GDM1 (cell line): ENCODE measurements around the gene DTD1.

ENCODE experiments used
- DNase-seq: peaks from one replicate; lab custom pipeline; 2025; lab: John Stamatoyannopoulos, UW

DTD1 gene, protein sequence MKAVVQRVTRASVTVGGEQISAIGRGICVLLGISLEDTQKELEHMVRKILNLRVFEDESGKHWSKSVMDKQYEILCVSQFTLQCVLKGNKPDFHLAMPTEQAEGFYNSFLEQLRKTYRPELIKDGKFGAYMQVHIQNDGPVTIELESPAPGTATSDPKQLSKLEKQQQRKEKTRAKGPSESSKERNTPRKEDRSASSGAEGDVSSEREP

GRCh38 chr20:18587665-18588573 is at the start of gene DTD1:
TSS of gene DTD1 (plus strand) at chr20:18588054. CDS start at chr20:18588073, 19 bp downstream.
- DNase-seq: peak; percentile 85

DNA sequence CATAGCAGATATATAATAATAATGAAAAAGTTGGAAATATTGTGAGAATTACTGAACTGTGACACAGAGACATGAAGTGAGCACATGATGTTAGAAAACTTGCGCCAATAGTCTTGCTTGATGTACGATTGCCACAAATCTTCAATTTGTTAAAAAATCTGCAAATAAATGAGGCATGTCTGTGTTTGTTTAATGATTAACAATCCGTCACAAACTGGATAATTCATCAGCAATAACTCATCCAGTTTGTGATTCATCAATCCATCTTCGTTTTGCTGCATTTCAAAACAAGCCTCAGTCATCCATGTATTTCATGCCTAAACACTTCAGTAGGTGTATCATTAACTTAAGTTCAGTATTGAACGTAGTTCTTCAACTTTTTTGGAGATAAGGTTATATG is 46.1 kb upstream of the DTD1 start:
- DNase-seq: no peak

DNA sequence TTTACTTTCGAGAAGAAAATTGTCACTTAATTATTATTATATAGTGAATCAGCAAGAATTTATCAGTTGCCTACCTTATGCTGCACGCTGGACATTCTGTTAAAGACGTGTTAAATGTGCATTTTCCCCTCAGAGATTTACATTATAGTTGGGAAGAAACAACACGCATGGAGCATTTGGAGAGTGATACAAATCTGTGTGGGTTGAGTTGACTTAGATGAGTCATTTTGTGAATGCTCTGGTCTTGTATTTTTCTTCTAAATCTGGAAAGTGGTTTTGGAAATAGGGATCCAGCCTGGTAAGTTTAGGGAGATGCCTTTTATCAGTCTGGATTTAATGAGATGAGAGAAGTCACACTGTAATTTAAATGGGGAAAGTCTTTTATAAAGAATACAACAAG is 44.6 kb upstream of the DTD1 start:
- DNase-seq: no peak

DNA sequence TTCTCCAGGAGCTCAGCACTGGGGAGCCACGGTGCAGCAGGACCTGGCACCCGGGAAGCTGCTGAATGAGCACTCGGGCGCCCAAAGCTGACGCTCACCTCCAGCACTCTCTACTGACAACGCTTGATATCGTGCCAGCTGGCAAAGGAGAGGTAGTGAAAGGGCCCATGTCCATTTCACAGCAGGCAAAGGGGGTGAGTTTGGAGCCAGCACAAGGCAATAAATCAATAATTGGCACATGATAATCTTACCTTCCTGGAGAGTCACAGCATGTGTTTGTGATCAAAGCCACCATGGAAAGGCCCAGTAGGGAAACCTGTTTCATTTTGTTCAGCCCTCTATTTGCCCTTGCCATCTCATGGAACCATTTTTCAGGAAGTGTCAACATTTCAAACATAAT is 43.9 kb upstream of the DTD1 start:
- DNase-seq: no peak

DNA sequence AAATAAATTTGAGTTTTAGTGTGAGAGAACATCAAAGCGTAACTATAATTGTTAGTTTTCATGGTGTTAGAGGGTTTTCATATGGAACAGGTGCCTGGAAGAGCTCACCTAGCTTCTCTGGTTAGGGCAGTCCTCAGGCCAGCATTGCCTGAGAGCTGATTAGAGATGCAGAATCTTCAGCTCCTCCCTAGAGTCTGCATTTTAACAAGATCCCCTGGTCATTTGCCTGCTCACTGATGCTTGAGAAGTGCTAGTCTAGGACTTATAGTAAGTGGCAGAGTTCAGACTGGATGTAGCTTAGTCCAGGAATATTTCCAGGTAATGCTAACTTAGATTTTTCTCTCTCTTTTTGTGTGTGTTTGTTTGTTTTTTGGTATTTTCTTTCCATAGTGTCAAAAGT is 42.3 kb upstream of the DTD1 start:
- DNase-seq: no peak

DNA sequence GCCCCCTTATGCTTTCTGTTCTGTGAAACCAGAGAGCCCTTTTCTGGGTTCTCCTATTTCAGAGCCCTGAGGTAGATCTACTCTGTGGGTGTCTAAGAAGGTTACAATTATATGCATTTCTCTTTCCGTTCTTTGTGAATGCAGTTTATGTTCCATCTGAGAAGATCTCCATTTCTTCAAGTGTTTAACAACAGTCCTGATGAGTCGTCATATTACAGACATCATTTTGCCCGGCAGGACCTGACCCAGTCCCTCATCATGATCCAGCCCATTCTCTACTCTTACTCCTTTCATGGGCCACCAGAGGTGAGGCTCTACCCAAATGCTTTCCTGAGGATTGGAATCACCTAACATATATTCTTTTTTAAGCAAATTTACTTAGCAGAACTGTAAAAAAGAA is 39.4 kb upstream of the DTD1 start:
- DNase-seq: no peak

DNA sequence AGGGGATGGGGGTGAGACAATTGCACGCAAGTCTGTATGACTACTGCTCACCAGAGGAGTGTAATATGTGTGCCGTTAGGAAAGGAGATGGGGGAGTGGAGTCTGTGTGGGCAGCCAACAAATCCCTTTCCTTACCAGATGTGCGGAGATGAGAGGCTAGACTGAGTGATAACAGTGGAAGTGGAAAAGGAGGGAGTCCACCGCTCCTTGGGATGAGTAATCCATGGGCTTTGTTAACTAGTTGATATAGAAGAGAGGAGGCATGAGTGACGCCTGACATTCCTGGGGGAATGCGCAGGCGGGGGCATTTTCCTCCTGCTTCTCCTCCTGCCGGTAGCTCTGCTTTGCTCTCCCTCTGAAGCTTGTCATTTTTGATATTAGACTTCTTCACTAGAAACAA is 34.1 kb upstream of the DTD1 start:
- no peak for DNase-seq

DNA sequence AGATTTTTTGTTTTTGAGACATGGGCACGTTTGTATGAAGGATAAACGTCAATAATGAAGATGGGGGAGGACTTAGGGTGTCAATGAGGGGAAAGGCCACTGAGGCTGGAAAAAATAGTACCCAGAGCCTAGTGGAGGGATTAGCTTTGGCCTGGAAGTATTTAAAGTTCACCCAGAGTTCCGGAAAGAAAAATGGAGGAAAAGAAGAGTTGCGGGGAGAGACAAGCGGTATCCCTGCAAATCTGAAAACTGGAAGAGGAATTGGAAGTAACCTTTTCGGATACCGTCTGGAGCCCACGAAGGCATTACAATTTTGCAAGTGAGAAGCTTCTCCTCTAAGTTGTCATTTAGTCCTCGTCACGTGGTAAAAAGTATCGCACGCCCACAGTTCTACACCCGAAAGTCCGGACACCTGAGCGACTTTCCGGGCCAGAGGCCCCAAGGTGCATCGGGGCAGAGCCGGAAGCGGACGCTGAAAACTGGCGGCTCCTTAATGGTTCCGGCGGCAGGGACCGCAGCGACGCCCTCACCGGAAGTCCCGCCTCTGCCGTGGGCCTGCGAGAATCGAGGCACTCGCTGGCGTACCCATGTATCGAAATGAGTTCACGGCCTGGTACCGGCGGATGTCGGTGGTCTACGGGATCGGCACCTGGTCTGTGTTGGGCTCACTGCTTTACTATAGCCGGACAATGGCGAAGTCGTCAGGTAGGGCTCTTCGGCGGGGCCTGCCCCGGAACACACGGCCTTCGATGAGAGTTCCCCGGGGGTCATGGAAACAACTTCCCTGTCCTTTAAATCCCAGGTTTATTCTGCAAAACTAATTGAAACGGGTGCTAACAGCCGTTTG is 20.7 kb upstream of the DTD1 start, which contains the start of gene SMIM26:
SMIM26 (plus strand) TSS at position 541 of the 847 bp plus-strand sequence; CDS start at position 588, 47 bp downstream.
- DNase-seq: peak; percentile 90

- no peak for DNase-seq
Measured at GRCh38 chr20:18567739-18568091, 20.1 kb upstream of the DTD1 start.

DNA sequence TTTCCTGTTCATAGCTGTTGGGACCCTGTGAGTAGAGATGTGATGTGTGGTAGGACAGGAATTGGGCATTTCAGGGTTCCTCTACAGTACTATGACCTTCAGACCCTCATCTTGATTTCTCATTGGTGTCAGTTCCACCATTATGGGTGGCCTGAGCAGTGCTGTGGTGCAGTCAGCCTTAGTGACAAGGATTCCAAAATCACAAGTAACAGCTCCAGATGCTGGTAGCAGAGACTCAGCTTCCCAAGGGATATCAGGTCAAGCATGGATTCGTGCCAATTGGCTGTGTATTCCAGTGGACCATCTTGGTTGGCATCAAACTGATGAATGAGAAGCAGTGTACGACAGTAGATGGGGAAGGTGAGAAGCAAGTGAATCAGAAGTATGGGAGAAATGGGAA is 16.8 kb upstream of the DTD1 start:
- no peak for DNase-seq

DNA sequence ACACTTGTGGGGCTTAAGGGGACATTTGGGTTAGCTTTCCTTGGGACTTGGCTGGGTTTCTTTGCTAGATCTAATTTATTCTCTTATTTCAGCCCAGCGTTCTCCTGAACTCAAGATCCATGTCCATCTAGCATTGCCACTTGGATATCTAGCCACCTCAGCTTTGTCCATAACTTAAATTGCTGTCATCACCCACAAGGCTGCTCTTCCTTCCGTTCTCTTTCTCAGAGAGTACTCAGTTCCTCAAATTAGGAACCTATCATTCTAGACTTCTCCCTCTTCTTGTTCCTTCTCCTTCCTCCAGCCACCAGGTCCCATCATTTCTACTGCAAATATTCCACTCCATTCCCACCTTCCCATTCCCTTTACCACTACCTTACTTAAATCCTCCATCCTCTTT is 16.3 kb upstream of the DTD1 start:
- DNase-seq: no peak

- no peak for DNase-seq
Measured at GRCh38 chr20:18577942-18578341, 9.9 kb upstream of the DTD1 start.

- DNase-seq: no peak
Measured at GRCh38 chr20:18578581-18578980, 9.3 kb upstream of the DTD1 start.

GRCh38 chr20:18580012-18580411 is 7.8 kb upstream of the DTD1 start:
- no peak for DNase-seq

DNA sequence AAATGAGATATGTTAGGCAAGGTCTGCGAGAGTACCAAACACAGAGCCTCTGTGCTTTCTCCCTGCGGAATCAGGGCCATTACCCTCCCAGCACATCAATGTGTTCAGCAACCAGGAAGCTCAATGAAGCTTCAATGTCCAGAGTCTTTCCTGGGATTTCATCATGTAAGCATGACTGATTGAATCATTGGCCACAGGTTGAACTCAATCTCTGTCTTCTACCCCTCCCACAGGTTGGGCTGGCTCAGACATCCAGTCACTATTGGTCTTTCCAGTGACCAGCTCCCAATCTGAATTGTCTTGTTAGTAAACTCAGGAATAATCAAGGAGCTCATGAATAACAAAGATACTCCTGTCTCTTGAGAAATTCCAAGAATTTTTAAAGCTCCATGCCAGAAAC is 2.7 kb upstream of the DTD1 start:
- DNase-seq: no peak

GRCh38 chr20:18588574-18588933 is 700 bp downstream of the DTD1 start:
- no peak for DNase-seq

- DNase-seq: no peak
Measured at GRCh38 chr20:18589941-18590674, 2.3 kb downstream of the DTD1 start.

DNA sequence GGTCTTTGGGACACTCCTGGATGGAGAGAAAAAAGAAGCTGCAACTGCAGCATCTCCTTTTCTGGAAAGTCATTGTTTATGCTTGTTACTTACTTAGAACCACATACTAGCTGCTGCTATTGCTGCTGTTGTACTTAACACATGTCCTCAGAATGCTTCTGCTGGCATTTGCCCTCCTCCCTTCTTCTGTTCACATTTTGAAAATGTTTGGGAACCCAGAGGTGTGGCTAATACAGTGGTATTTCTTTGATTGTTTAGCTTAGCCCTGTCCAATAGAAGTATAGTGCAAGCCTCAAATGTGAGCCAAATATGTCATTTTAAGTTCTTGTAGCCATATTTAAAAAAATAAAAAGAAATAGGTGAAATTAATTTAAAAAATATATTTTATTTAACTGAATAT is 8.4 kb downstream of the DTD1 start:
- no peak for DNase-seq

- DNase-seq: no peak
Measured at GRCh38 chr20:18609741-18610140, 21.9 kb downstream of the DTD1 start.

- no peak for DNase-seq
Measured at GRCh38 chr20:18611492-18611891, 23.6 kb downstream of the DTD1 start.

GRCh38 chr20:18613553-18613952 is 25.7 kb downstream of the DTD1 start:
- DNase-seq: no peak

- no peak for DNase-seq
Measured at GRCh38 chr20:18614244-18614643, 26.4 kb downstream of the DTD1 start.
